HG02852 (cell line): ENCODE results near the gene RPTOR.
"Not testable (repeated sequence)": the region's sequence is repeated elsewhere in the genome, so short reads cannot be mapped to it uniquely, and the experiment has no call there.

ENCODE experiments used
- ATAC-seq: cut with Tn5 transposase; IDR thresholded peaks from one replicate; pipeline ENCODE4 v1.9.1; 2021; ENCODE audit warnings: mild to moderate bottlenecking, moderate library complexity; ENCODE audit not compliant: unreplicated experiment

The RPTOR gene

DNA sequence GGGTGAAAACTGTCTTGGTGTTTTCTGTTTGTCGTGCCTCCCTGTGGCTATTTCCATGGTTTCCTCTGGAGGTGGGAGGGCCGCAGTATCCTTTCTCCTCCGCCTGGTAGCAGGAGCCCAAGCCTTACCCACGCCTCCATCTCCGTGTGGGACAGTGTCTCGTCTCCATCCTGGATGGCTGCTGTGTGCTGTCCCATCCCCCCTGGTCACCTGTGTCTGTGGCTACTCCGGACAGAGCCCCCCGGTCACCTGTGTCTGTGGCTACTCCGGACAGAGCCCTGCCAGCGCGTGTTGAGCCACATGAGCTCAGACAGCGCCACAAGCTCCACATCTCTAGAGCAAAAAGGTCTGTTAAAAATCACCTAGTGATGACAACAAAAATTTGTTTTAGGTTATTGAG, 248.8 kb downstream of the RPTOR start:
- ATAC-seq = no peak

DNA sequence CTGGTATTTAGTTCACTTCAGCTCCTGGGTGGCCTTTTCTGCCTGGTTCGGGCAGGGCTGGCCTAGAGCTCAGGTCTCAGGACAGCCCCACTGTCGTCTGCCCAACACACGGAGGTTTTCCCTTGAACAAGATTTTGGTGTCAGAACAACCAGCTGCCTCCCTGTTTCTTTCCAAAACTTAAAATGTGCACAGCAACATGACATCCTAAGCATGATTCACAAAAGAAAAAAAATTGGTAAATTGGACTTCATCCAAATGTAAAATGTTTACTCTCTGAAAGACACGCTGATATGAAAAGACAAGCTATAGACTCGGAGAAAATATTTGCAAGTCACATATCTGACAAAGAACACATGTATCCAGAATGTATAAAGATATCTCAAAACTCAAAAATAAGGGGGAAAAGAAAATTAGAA, 249.2 kb downstream of the RPTOR start:
- ATAC-seq = no peak

DNA sequence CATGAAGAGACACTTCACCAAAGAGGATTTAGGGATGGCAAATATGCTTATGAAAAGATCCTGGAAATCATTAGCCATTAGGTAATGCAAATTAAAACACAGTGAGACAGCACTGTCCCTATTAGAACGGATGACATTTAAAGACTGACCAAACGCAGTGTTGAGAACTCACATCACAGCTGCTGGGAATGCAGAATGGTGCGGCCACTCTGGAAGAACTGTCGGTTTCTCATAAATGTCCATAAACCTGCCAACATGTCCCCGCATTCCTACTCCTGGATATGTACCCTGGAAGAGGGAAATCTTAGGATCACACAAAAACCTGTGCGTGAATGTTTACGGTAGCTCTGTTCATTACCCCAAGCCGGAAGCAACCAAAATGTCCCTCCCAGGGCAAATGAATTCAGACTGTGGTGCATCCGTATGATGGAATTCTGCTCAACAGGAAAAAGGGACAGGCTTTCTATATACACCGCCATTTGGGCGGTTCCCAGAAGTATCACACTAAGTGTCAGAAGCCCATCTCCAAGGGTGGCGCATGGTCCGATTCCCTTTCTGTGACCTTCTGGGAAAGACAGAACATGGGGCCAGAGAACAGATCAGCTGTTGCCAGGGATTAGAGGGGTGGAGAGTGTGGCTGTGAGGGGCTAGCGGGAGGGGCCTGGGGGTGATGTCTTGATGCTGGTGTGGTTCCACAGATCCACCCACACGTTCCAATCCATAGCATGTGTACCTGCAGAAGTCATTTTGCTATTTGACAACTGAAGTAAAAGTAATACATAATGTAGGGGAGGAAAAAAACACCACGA, 249.8 kb downstream of the RPTOR start:
- ATAC-seq = no peak

DNA sequence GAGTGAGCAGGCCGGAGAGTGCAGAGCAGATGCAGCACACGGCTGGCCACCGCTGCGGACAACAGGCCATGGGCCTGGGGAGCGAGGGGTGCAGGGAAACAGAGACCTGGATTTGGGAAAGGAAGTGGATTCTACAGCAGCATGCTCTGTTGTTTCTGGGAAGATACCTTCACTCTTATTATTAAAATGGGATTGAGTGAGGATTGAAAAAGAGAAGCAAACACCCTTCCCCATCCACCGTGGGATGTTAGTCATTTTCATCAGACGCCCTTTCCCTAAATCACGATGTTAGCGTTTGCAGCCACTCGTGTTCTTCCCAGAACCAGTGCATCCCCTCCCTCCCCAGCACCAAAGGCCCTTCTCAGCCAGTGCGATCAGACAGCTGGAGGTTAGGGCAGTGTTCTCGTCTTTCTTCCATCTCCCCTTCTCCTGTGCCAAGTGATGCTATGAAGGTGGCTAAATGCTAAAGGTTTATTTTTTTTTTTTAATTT, 250.5 kb downstream of the RPTOR start:
- no peak for ATAC-seq

DNA sequence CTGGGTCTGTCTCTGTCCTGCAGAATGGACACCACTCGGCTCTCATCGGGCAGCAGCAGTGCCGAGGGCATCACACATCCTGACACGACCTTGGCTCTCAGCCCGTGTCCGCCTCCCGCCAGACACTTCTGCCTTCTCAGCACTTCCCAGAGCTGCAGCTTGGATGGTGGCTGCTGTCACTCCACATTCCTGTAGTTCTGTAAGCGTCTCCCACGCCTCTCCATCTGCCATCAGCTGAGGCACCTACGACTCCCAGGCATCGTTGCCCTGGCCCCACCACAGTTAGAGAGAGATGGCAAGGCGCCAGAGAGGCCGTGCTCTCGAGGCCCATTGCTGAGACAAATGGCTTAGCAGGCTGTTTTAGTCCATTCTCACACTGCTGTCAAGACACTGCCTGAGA, 251.1 kb downstream of the RPTOR start:
- no peak for ATAC-seq

DNA sequence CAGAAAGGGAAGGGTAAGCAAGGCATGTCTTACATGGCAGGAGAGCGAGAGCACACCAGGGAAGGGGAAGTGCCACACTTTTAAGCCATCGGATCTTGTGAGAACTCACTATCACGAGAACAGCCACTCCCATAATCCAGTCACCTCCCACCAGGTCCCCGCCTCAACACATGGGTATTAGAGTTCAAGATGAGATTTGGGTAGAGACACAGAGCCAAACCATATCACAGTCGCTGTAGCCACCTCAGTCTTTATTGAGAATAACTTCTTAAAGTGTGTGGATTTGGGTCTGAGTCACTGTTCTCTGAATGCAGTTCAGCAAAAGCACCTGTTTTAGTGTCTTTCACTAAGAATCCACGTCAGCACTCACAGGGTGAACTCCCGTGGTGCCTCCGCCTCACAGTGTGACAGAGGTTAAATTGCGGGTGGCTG, 251.8 kb downstream of the RPTOR start:
- no peak for ATAC-seq

DNA sequence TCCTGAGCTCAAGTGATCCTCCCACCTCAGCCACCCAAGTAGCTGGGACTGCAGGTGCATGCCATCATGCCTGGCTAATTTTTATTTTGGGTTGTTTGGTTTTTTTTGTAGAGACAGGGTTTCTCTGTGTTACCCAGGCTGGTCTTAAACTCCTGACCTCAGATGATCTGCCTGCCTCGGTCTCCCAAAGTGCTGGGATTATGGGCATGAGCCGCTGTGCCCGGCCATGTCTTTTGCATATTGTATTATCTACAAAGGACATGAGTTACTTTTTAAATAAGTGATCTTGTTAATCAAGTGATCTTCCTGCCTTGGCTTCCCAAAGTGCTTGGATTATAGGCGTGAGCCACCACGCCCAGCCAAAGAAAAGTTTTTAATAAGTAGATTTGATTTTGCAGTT, 252.6 kb downstream of the RPTOR start:
- not testable (repeated sequence) for ATAC-seq

DNA sequence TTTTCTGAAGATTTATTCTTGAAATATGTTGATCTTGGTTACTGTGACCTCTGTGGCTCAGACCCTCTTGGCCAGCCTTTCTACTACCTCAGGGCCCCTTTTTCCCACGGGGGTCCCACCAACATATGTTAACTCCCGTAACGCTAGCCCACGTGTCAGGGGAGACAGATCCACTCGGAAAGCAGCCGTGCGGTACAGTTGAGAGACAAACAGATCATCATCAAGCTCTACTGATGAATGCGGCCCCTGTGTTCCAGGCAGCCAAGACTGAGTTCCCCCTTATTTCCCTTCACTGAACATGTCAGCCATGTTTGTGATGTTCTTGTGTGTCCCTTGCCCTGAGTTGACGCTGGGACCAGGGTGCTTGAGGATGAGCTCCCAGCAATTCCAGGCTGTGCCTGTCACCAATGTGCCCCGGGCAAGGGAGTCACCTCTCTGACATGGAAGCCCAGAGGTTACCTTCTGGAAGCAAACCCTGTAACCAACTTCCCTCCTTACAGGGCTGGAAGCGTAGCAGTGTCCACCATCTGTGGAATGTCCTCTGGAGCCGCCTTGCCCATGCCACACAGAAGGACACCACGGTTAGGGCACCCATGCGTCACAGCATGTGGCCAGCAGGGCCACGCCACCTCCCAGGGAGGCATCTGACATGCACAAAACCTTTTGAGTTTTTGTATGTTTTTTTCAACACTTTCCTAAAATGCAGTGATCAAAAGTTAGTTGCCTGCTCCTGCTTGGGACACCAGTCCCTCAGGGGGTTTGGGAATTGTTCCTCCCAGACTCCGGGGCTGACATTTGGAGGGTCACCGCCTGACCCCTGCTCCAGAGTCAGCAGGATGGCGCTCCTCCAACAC, 253.3 kb downstream of the RPTOR start:
- ATAC-seq = no peak

DNA sequence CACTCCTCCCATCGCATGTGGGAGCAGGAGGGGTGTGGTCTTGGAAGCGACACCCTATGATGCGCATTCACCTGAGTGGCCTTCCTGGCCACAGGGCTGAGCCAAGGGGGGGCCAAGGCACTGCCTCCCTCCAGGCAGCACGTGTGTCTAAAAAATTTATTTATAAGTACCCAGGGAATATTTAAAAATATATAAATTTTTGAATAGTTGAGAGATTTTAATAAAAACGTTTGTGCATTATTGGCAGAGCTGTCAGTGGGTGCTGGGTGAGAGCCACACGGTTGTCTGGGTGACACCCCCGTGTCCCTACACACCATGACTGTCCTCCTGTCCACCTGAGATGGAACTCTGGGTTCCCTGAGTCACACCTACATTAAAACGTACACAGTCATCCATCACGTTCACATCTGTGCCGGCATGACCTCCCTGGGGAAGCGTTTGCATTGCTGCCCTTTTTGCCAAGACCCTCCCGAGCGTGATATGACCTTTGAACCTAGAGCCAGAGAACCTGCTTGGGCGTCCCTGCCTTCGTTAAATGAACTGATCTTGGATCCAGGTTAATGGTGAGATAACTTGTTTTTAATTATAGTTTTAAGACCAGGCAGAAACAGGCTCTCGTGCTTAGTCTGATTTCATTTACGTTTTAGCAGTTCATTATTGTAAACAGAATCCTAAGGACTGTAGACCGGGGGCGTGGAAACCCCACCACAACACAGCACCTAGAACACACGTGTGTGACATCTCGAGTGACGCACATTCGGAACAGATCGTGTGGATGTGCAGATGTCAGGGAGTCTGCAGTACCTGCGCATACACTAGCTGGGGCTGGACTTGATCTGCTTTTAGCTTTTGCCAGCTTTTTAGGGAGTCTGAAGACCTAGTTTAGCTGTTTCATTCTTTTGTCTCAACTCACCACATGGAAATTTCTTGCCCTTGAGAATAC, 254.2 kb downstream of the RPTOR start:
- no peak for ATAC-seq

DNA sequence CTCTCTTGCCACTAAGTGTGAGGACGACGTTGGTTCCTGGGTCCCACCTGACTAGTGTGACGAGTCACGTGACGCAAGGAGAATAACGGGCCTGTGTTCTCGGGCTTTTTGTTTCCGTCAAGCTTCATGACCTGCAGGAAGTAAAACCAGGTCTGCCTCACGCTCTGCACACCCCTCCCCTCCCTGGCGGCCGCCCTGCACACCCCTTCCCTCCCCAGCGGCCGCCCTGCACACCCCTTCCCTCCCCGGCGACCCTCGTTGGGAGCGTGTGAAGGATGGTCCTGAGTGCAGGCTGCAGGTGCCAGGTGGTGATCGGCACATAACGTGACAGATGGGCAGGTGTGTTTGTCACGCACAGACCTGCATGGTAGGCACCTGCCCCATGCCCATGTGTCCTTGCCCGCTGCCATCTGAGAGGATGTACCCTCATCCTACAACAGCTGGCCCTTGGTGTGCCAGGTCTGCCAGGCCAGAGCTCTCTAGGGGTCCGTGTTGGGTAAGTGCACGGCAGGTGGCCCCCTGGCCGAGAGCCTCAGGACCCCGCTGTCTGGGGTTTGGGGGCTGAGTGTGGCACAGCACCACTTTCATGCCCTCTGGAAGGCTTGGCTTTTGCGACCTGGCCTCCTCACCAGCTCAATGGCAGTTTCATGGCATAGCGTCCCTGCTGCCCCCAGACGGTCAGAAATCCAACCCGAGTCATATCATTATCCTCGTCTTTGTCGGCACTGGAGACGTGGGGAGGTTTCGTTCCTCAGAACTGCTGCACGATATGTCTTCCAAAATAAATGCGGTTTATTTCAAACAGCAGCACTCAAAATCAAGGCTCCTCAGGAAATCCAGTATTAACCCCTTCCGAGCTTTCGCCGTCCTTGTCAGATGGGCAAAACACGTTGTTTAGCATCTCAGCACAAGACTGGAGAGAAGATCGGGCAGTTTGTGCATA, 255.2 kb downstream of the RPTOR start:
- ATAC-seq = no peak

DNA sequence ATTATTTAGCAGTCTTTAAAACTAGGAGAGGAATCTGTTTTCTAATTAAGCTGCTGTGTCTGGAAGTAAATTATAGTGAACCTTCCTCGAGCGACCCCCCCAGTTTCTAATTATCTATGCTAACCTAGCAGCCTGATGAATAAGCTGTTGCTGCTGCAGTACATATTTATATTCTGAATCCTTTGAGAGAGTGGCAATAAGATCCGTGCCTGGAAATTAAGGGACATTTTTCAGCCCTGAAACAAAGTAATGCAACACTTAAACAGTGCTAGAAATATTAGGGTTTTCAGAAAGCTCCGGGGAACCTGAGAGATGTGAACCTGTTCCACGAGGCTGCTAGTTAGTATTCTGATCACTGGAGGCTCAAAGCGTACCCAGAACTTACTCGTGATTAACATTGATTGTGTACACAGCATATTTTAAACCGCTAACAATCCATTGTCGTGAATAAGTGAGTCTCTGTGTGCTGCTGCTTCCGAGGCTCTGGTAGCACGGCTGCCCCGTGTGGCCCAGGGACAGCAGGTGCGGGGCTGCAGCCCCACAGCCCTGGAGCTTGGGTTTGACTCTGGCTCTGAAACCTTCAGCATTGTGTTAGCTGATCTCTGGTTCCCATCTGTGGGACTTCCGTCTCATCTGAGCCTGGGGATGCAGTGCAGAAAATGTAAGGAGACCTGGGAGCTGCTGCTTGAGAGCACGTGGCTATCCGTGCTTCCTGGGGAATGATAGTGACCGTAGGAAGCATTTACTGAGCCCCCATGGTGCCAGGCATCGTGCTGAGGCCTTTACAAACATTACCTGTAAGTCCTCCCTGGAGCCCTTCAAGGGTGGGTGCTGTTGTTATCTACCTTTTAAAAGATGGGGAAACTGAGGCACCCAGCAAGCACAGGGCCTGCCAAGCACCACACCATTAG, 256.1 kb downstream of the RPTOR start:
- ATAC-seq = no peak

DNA sequence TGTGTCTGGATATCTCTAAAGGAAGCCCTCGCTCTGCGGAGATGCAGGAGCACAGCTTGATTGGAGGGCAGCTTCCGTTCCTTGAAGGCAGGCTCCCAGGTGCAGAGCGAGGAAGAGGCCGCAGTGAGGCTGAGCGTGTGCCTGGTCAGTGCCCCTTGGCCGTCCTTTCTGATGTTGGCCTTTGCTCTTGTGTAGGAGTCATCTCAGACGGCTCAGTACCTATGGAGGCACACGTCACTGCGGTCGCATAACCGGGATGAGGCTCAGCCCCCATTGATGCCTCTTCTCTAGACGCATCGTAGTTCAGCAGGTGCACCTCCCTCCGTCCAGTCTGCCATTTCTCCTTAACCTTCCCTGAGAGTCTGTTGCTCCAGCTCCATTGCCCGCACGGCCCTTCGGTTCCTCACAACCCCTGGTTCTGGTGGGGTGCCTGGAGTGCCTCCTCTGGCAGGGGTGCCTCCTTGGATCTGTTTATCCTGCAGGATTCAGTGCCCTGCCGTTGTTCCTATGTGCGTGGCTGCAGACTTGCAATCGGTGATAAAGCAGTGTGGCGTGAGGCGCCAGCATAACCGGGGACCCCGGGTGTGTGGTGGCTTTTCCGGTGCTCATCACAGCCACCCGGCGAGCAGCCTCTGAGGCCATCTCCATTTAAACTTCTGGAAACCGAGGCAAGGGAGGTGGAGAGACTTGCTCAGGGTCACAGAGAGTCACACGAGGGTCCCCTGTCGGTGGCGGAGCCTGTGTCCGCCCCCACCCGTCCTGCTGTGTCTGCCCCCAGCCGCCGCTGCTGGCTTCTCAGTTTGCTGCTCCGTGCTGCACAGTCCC, 258.2 kb downstream of the RPTOR start:
- ATAC-seq = no peak

DNA sequence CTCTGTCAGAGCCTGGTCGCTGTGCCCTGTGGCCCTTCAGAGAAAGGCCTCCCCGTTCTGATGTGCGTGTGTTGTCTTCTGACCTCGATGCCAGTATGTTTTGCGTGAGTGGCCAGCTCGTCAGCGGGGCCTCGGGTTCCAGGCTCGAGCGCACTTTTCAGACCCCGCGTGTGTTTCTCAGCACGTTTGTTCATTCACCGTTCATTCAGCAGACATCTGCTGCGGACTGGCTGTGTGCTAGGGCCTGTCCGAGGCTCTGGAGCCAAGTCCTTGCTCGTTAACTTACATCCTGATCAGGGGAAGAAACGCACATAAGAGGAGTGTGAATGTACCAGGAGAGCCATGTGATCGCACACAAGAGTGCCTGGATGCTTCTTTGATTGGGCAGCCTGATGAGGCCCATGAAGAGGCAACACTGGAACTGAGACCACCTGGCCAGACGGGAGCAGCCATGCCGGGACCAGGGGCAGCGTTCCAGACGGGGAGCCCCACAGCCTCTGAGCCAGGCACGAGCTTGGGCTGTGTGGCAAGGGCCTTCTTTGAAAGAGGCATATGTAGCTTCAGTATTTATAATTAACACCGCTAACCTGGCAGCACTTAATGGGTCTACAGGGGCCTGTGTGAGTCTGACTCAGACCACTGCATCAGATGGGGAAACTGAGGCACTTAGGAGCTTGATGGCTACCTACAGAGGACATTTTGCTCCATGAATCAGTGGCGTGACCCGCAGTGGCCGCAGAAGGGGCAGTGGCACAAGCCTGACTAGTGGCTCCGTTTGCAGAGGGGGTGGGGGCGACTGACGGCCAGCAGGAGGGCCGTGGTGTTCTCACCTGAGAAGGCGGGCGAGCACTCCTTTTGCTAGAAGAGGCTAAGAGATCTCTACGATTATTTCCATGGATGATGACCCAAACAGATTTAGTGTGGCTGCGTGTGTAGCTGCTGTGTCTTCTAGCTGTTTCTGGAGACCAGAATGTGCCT, 259.1 kb downstream of the RPTOR start:
- no peak for ATAC-seq

DNA sequence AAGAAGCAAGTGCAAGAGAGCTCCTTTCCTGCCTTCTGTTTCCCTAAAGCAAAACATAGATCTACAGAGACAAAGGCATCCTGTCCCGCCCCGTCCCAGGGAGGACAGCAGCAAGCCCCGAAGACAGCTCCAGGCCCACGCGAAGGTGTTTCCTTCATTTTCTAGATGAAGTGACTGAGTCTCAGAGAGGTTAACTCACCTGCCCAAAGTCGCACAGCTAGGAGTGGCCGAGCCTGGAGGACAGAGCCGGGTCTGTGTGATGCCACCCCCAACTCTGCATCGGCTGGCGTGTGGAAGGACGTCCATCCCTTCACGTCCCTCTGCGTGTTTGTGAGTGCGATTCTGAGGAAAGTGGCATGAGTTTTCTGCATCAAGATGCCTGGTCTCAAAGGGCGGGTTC, 259.8 kb downstream of the RPTOR start:
- no peak for ATAC-seq

DNA sequence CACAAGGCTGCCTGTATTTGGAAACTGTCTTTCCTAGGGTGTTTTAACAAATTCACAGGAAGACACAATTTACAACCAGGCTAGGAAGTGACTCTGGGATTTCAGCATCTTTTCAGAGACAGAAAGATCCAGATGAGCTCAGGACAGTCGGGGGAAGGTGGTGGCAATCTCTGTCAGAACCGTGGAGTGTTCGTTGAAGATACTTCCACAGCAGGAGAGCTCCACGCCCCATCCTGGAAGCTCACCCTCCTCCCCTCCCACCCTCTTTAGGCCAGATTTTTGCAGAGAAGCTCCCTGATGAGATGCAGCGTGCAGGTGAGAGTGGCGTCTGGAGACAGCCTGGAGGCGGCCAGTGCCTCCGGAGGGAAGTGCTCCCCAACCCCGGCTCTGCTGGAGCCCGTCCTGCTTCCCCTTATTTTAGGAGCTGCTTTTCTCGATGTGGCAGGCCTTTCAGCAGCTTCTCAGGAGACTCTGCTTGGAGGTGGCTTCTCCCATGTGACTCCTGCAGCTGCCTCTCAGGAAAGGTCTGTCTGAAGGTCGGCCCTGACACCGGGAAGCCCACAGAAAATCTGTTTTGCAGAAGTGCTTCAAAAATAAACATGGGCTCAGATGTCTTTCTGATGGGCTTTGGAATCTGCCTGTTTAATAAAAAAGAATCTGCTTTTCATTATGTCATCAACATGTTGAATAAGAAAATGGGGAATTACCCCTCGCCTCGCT, 260.6 kb downstream of the RPTOR start:
- ATAC-seq = no peak

DNA sequence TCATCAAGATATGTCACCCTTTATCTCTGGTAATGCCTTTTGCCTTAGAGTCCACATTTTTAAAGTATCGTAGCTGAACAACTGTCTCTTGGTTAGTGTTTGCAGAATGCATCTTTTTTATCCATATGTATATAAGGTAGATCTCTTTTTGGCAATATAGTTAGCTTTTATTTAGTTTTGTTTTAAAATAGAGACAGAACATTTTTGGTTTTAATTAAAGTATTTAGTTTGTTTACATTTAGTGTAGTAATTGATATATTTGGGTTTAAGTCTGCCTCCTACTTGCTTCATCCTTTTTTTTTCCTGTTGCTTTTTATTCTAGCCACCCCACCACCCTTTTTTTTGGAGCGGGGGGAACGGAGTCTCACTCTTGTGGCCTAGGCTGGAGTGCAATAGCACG, 262.4 kb downstream of the RPTOR start:
- ATAC-seq = no peak
